WERI-Rb-1 (cell line): ENCODE data around the gene SLC39A2.

ENCODE experiments used
- DNase-seq: peaks from one replicate; pipeline ENCODE4 v3.0.0-alpha.2; 2020
- H3K27ac ChIP-seq: fragments of 250-450 bp; sonication (Bioruptor Pico); 2 replicates; pipeline ENCODE4 v1.5.1; 2020; ENCODE audit warnings: mild to moderate bottlenecking, moderate library complexity
- H3K27me3 ChIP-seq: fragments of 250-450 bp; sonication (Bioruptor Pico); 2 replicates; pipeline ENCODE4 v1.5.1; 2021; ENCODE audit warnings: mild to moderate bottlenecking, low read depth, moderate library complexity; ENCODE audit not compliant: insufficient read depth, severe bottlenecking
- H3K36me3 ChIP-seq: fragments of 250-450 bp; sonication (Bioruptor Pico); 2 replicates; pipeline ENCODE4 v1.5.1; 2020; ENCODE audit warnings: mild to moderate bottlenecking, moderate library complexity
- H3K4me3 ChIP-seq: 2 replicates; pipeline ENCODE4 v1.5.1; 2011; ENCODE audit warnings: low read depth, mild to moderate bottlenecking, control low read depth, low read length
- H3K9me3 ChIP-seq: fragments of 250-450 bp; sonication (Bioruptor Pico); 2 replicates; pipeline ENCODE4 v1.5.1; 2021; ENCODE audit warnings: mild to moderate bottlenecking, moderate library complexity; ENCODE audit not compliant: severe bottlenecking
- CTCF ChIP-seq: IDR thresholded peaks from 2 replicates; pipeline ENCODE4 v1.5.1; 2011; ENCODE audit warnings: low read depth, mild to moderate bottlenecking, control low read depth, inconsistent platforms, low read length

The SLC39A2 gene

GRCh38 chr14:21047378-21047781 lies 48.3 kb downstream of the SLC39A2 start:
- no peak for TF ChIP-seq CTCF
- Histone ChIP-seq H3K36me3 (no peaks in the 10 kb centered on the region), H3K27ac (no peak overlapping the region), H3K9me3 (no peaks in the 10 kb centered on the region), H3K27me3 (no peaks in the 10 kb centered on the region), H3K4me3 (no peak overlapping the region)
- no peak for DNase-seq

DNA sequence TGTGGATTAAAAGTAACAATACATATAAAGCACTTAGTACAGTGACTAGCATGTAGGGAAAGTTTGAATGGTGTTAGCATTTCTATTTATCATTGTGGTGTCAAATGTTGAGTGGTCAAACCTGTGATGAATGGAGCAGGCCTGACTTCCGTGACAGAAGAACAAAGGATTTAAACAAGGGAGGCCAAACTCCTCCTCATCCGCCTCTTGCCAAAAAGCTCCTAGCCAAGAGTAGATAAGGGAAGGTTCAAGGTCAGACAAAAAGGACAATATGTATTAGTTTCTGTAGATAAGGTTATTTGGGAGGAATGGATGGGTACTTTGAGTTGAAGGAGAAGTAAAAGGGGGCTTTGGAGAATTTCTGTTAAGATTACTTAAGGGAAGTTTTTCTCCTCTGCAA lies 49.5 kb downstream of the SLC39A2 start:
- no peaks in the 10 kb centered on the region for H3K9me3 ChIP-seq
- no peak for DNase-seq
- H3K4me3 ChIP-seq: no peak overlapping the region
- no peak overlapping the region for H3K27ac ChIP-seq
- H3K36me3 ChIP-seq: no peaks in the 10 kb centered on the region
- H3K27me3 ChIP-seq: no peaks in the 10 kb centered on the region
- TF ChIP-seq CTCF: no peak

GRCh38 chr14:21049271-21049673 lies 50.2 kb downstream of the SLC39A2 start:
- no peak for DNase-seq
- H3K9me3 ChIP-seq: no peaks in the 10 kb centered on the region
- H3K36me3 ChIP-seq: no peaks in the 10 kb centered on the region
- H3K27me3 ChIP-seq: no peaks in the 10 kb centered on the region
- TF ChIP-seq CTCF: no peak
- H3K27ac ChIP-seq: no peak overlapping the region
- no peak overlapping the region for H3K4me3 ChIP-seq

- H3K27me3 ChIP-seq: no peaks in the 10 kb centered on the region
- H3K9me3 ChIP-seq: no peaks in the 10 kb centered on the region
- TF ChIP-seq CTCF: no peak
- DNase-seq: no peak
- H3K4me3 ChIP-seq: no peak overlapping the region
- H3K36me3 ChIP-seq: no peaks in the 10 kb centered on the region
- H3K27ac ChIP-seq: no peak overlapping the region
These were observed 51.5 kb downstream of the SLC39A2 start for GRCh38 chr14:21050597-21050996.
